Loucy (cell line): ENCODE data around the gene BLCAP.

Source experiments
- EZH2phosphoT487 ChIP-seq: fragments of 200-600 bp; IDR thresholded peaks from 2 replicates; pipeline ENCODE4 v1.6.1; 2018; ENCODE audit warnings: antibody characterized with exemption, mild to moderate bottlenecking, moderate library complexity, borderline replicate concordance
- TF ChIP-seq, protein P1 (sequence below): fragments of 200-600 bp; sonication (generic); conservative IDR thresholded peaks from 2 replicates; pipeline ENCODE4 v1.5.1; 2014; ENCODE audit warnings: mild to moderate bottlenecking, antibody characterized with exemption, low read length

DNA sequence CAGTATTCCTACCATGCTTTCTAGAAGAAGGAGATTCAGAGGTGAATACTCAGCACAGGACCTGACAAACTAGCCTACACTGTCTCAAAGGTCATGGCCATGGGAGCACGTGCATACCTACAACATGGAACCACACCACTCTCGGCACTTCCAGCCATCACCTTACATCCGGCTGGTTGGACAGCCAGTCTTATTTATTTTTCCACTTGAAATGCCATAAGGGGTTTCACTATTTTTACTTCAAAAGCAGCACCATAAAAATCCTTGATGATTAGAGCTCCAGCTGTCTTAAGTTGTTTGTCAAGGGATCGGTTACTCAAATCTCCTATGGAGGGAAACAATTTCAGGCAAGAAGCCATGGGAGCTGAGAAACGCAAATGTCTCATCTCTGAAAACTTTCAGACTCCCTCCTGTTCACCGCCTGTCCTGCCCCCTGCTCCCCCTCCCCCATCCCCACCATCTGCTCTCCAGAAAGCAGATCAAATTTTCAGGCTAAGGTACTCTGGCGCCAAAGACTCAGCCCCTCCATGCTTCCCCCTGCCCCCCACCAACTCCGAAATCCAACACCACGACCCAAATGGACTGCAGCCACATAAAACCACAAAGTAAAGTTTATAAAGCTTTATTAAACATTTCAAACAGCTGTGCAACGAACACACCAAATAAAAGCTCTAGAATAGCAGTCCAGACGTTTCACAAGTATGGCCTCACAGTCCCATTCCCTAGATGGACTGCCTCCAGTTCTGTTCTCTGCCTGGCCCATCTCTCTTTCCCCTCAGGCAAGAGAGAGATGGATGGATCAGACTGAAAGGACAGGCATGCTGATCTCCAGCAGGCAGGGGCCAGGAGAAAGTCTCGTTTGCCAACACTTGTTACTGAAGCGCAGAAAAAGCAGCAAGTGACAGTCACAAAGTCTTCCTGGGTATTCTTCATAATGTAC is 10.6 kb downstream of the BLCAP start:
- TF ChIP-seq, protein P1, sequence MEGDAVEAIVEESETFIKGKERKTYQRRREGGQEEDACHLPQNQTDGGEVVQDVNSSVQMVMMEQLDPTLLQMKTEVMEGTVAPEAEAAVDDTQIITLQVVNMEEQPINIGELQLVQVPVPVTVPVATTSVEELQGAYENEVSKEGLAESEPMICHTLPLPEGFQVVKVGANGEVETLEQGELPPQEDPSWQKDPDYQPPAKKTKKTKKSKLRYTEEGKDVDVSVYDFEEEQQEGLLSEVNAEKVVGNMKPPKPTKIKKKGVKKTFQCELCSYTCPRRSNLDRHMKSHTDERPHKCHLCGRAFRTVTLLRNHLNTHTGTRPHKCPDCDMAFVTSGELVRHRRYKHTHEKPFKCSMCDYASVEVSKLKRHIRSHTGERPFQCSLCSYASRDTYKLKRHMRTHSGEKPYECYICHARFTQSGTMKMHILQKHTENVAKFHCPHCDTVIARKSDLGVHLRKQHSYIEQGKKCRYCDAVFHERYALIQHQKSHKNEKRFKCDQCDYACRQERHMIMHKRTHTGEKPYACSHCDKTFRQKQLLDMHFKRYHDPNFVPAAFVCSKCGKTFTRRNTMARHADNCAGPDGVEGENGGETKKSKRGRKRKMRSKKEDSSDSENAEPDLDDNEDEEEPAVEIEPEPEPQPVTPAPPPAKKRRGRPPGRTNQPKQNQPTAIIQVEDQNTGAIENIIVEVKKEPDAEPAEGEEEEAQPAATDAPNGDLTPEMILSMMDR: no peak
- no peak for TF ChIP-seq EZH2phosphoT487
